Dendritic cell treated with granulocyte-macrophage colony-stimulating factor and Interleukin-4, amounts not matched to agents 40 ng/mL and 50 ng/mL, for 4 days (primary cell): ENCODE measurements around the gene HRAS.

Experiments used
- H3K27ac Mint-ChIP-seq: one replicate; pipeline ENCODE4 v1.8.0; 2022; ENCODE audit warnings: mild to moderate bottlenecking, mixed read lengths
- H3K27me3 Mint-ChIP-seq: one replicate; pipeline ENCODE4 v1.8.0; 2022; ENCODE audit warnings: mild to moderate bottlenecking, mixed read lengths
- H3K36me3 Mint-ChIP-seq: one replicate; pipeline ENCODE4 v1.8.0; 2022; ENCODE audit warnings: low read depth, mixed read lengths
- H3K4me1 Mint-ChIP-seq: one replicate; pipeline ENCODE4 v1.8.0; 2022; ENCODE audit warnings: low read depth, mixed read lengths
- H3K4me3 Mint-ChIP-seq: one replicate; pipeline ENCODE4 v1.8.0; 2022; ENCODE audit warnings: mild to moderate bottlenecking, moderate library complexity, mixed read lengths
- H3K9me3 Mint-ChIP-seq: one replicate; pipeline ENCODE4 v1.8.0; 2022; ENCODE audit warnings: mixed read lengths
- intact Hi-C: fragments of 100-400 bp; cut with micrococcal nuclease; formaldehyde crosslinking; loops from one replicate; pipeline ENCODE4 v1.15.0; 2022

Gene HRAS

GRCh38 chr11:553083-553987, 18.0 kb upstream of the HRAS start:
- no peaks in the 10 kb centered on the region for H3K36me3 Mint-ChIP-seq
- H3K4me1 Mint-ChIP-seq: peaks cover 6% of the 10 kb centered on the region
- no peak overlapping the region for H3K27ac Mint-ChIP-seq
- no peak overlapping the region for H3K4me3 Mint-ChIP-seq
- intact Hi-C loops: no loop called here
- no peaks in the 10 kb centered on the region for H3K9me3 Mint-ChIP-seq
- peaks cover 68% of the 10 kb centered on the region for H3K27me3 Mint-ChIP-seq

- no peak overlapping the region for H3K27ac Mint-ChIP-seq
- H3K36me3 Mint-ChIP-seq: no peaks in the 10 kb centered on the region
- H3K4me3 Mint-ChIP-seq: no peak overlapping the region
- peaks cover 56% of the 10 kb centered on the region for H3K27me3 Mint-ChIP-seq
- intact Hi-C loops: no loop called here
- H3K4me1 Mint-ChIP-seq: peaks cover 5% of the 10 kb centered on the region
- H3K9me3 Mint-ChIP-seq: no peaks in the 10 kb centered on the region
Observed at GRCh38 chr11:551596-551995, 16.2 kb upstream of the HRAS start.

- Mint-ChIP-seq H3K9me3 (no peaks in the 10 kb centered on the region), H3K4me1 (peaks cover under 1% of the 10 kb centered on the region), H3K4me3 (no peak overlapping the region), H3K27me3 (peaks cover 56% of the 10 kb centered on the region), H3K36me3 (no peaks in the 10 kb centered on the region), H3K27ac (no peak overlapping the region)
- intact Hi-C loops: no loop called here
Observed at GRCh38 chr11:551131-551530, 15.8 kb upstream of the HRAS start.

- H3K4me1 Mint-ChIP-seq: no peaks in the 10 kb centered on the region
- H3K36me3 Mint-ChIP-seq: no peaks in the 10 kb centered on the region
- H3K27me3 Mint-ChIP-seq: peaks cover 54% of the 10 kb centered on the region
- H3K4me3 Mint-ChIP-seq: no peak overlapping the region
- intact Hi-C loops: no loop called here
- no peaks in the 10 kb centered on the region for H3K9me3 Mint-ChIP-seq
- no peak overlapping the region for H3K27ac Mint-ChIP-seq
Observed at GRCh38 chr11:550746-551085, 15.3 kb upstream of the HRAS start.

- no peak overlapping the region for H3K27ac Mint-ChIP-seq
- no peaks in the 10 kb centered on the region for H3K9me3 Mint-ChIP-seq
- intact Hi-C loops: no loop called here
- H3K4me3 Mint-ChIP-seq: no peak overlapping the region
- peaks cover 51% of the 10 kb centered on the region for H3K27me3 Mint-ChIP-seq
- no peaks in the 10 kb centered on the region for H3K36me3 Mint-ChIP-seq
- H3K4me1 Mint-ChIP-seq: no peaks in the 10 kb centered on the region
Observed at GRCh38 chr11:550021-550745, 14.8 kb upstream of the HRAS start.

GRCh38 chr11:548700-549603, 13.6 kb upstream of the HRAS start:
- Mint-ChIP-seq H3K27me3 (peaks cover 42% of the 10 kb centered on the region), H3K4me3 (no peak overlapping the region), H3K9me3 (no peaks in the 10 kb centered on the region), H3K36me3 (no peaks in the 10 kb centered on the region), H3K4me1 (no peaks in the 10 kb centered on the region), H3K27ac (no peak overlapping the region)
- intact Hi-C loops: no loop called here

GRCh38 chr11:545171-545570, 9.8 kb upstream of the HRAS start:
- Mint-ChIP-seq H3K9me3 (no peaks in the 10 kb centered on the region), H3K36me3 (no peaks in the 10 kb centered on the region), H3K27me3 (peaks cover 25% of the 10 kb centered on the region), H3K27ac (no peak overlapping the region), H3K4me3 (no peak overlapping the region), H3K4me1 (no peaks in the 10 kb centered on the region)
- intact Hi-C loops: no loop called here

- Mint-ChIP-seq H3K27me3 (peaks cover 28% of the 10 kb centered on the region), H3K4me1 (no peaks in the 10 kb centered on the region), H3K9me3 (no peaks in the 10 kb centered on the region), H3K36me3 (no peaks in the 10 kb centered on the region), H3K27ac (no peak overlapping the region), H3K4me3 (no peak overlapping the region)
- intact Hi-C loops: no loop called here
Observed at GRCh38 chr11:544817-545166, 9.4 kb upstream of the HRAS start.

GRCh38 chr11:541433-541885, 6.1 kb upstream of the HRAS start:
- H3K4me1 Mint-ChIP-seq: peaks cover 12% of the 10 kb centered on the region
- H3K27me3 Mint-ChIP-seq: peaks cover 42% of the 10 kb centered on the region
- no peaks in the 10 kb centered on the region for H3K36me3 Mint-ChIP-seq
- intact Hi-C loops: no loop called here
- H3K4me3 Mint-ChIP-seq: no peak overlapping the region
- no peaks in the 10 kb centered on the region for H3K9me3 Mint-ChIP-seq
- H3K27ac Mint-ChIP-seq: no peak overlapping the region

- Mint-ChIP-seq H3K36me3 (no peaks in the 10 kb centered on the region), H3K4me1 (peaks cover 18% of the 10 kb centered on the region), H3K27me3 (peaks cover 40% of the 10 kb centered on the region), H3K9me3 (no peaks in the 10 kb centered on the region), H3K4me3 (no peak overlapping the region), H3K27ac (no peak overlapping the region)
- intact Hi-C loops: no loop called here
Observed at GRCh38 chr11:540583-541432, 5.4 kb upstream of the HRAS start.

- H3K36me3 Mint-ChIP-seq: no peaks in the 10 kb centered on the region
- H3K9me3 Mint-ChIP-seq: no peaks in the 10 kb centered on the region
- H3K27me3 Mint-ChIP-seq: peaks cover 39% of the 10 kb centered on the region
- H3K4me1 Mint-ChIP-seq: peaks cover 18% of the 10 kb centered on the region
- no peak overlapping the region for H3K4me3 Mint-ChIP-seq
- H3K27ac Mint-ChIP-seq: no peak overlapping the region
- intact Hi-C loops: no loop called here
Observed at GRCh38 chr11:539971-540481, 4.7 kb upstream of the HRAS start.

GRCh38 chr11:538431-539051, 3.2 kb upstream of the HRAS start:
- Mint-ChIP-seq H3K27me3 (peaks cover 37% of the 10 kb centered on the region), H3K9me3 (no peaks in the 10 kb centered on the region), H3K4me3 (no peak overlapping the region), H3K36me3 (peaks cover 9% of the 10 kb centered on the region), H3K4me1 (peaks cover 28% of the 10 kb centered on the region), H3K27ac (no peak overlapping the region)
- intact Hi-C loops: no loop called here
